Hepatocyte (in vitro differentiated cells): ENCODE results near the gene TMEM184B. TPM values are rescaled to one million over a fixed set of nuclear protein-coding genes. Genes with fewer than 3 reads are reported as not detected.

ENCODE experiments used
- DNase-seq: peaks from one replicate; pipeline ENCODE4 v3.0.0-alpha.2; 2016; ENCODE audit warnings: low spot score
- H2AFZ ChIP-seq: fragments of 200-600 bp; sonication (generic); 2 replicates; pipeline ENCODE4 v1.6.0; 2016; ENCODE audit warnings: antibody characterized with exemption, mild to moderate bottlenecking
- H3K27ac ChIP-seq: fragments of 200-600 bp; sonication (generic); 2 replicates; pipeline ENCODE4 v1.5.1; 2016; ENCODE audit warnings: mild to moderate bottlenecking
- H3K27me3 ChIP-seq: fragments of 200-600 bp; sonication (generic); 2 replicates; pipeline ENCODE4 v1.6.1; 2016
- H3K36me3 ChIP-seq: fragments of 200-600 bp; sonication (generic); replicated peaks from 2 replicates; pipeline ENCODE4 v1.5.1; 2016; ENCODE audit warnings: low read depth; ENCODE audit not compliant: insufficient read depth
- H3K4me1 ChIP-seq: fragments of 200-600 bp; sonication (generic); 2 replicates; pipeline ENCODE4 v1.5.1; 2016; ENCODE audit warnings: mild to moderate bottlenecking, moderate library complexity; ENCODE audit not compliant: insufficient read depth
- H3K4me2 ChIP-seq: fragments of 200-600 bp; sonication (generic); 2 replicates; pipeline ENCODE4 v1.6.0; 2016
- H3K4me3 ChIP-seq: fragments of 200-600 bp; sonication (generic); 2 replicates; pipeline ENCODE4 v1.5.1; 2016; ENCODE audit warnings: mild to moderate bottlenecking
- H3K79me2 ChIP-seq: fragments of 200-600 bp; sonication (generic); 2 replicates; pipeline ENCODE4 v1.6.0; 2017; ENCODE audit warnings: mild to moderate bottlenecking
- H3K9me2 ChIP-seq: fragments of 200-600 bp; sonication (generic); replicated peaks from 2 replicates; pipeline ENCODE4 v1.6.0; 2017; ENCODE audit warnings: mild to moderate bottlenecking; ENCODE audit not compliant: insufficient read depth
- H3K9me3 ChIP-seq: fragments of 200-600 bp; sonication (generic); 2 replicates; pipeline ENCODE4 v1.5.1; 2016; ENCODE audit warnings: low read depth, mild to moderate bottlenecking
- H4K20me1 ChIP-seq: fragments of 200-600 bp; sonication (generic); 2 replicates; pipeline ENCODE4 v1.6.0; 2016; ENCODE audit warnings: mild to moderate bottlenecking; ENCODE audit not compliant: insufficient read depth, poor library complexity, severe bottlenecking
- EZH2 ChIP-seq: fragments of 200-600 bp; sonication (generic); IDR thresholded peaks from 2 replicates; pipeline ENCODE4 v1.6.1; 2016; ENCODE audit warnings: antibody characterized with exemption, mild to moderate bottlenecking, borderline replicate concordance
- EZH2phosphoT487 ChIP-seq: fragments of 200-600 bp; sonication (generic); IDR thresholded peaks from one replicate; pipeline ENCODE4 v1.6.1; 2018; ENCODE audit warnings: antibody characterized with exemption, mild to moderate bottlenecking, low read depth, moderate library complexity; ENCODE audit not compliant: unreplicated experiment, severe bottlenecking
- WGBS: methylation state at CpG from one replicate; pipeline ENCODE4 v1.1.6; 2016; ENCODE audit warnings: low lambda C conversion rate; ENCODE audit errors: missing lambda C conversion rate; 5-methylcytosine and 5-hydroxymethylcytosine counted together
- polyA plus RNA-seq: library from polyadenylated mRNA; unstranded; fragments of >200 nt; fragmentation: Nextera tagmentation; extraction: Ambion mirVana; gene quantifications from 2 replicates; pipeline ENCODE4 v1.2.1, GENCODE V29; 2016
- total RNA-seq: library from RNA; depleted of rRNA; stranded (reverse); fragments of >200 nt; gene quantifications from 2 replicates; pipeline ENCODE4 v1.2.3, GENCODE V29; 2014
- TF ChIP-seq, protein P1 (sequence below): fragments of 200-600 bp; sonication (generic); IDR thresholded peaks from 2 replicates; pipeline ENCODE4 v1.5.1; 2016; ENCODE audit warnings: antibody characterized with exemption, mild to moderate bottlenecking; ENCODE audit not compliant: poor library complexity

The TMEM184B gene
- total and polyA plus RNA-seq, 2 experiments from 2014 or later: 58.2 to 102 TPM

DNA sequence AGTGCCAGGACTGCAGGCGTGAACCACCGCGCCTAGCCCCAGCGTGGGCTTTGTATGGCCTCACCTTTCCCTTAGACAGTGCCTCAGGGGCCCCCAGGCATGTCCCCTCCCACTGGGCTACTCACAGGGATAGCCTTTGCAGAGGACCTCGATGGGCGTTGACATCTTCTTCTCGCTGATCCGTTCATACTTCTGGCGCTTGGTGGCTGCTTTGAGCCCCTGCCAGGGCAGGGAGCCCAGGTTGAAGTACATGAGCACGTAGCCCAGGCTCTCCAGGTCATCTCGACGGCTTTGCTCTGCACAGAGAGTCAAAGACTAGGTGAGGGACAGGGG, 26.9 kb upstream of the TMEM184B start:
- H3K4me3 ChIP-seq: no peak overlapping the region
- TF ChIP-seq EZH2phosphoT487 (no peak), EZH2 (no peak)
- TF ChIP-seq, protein P1, sequence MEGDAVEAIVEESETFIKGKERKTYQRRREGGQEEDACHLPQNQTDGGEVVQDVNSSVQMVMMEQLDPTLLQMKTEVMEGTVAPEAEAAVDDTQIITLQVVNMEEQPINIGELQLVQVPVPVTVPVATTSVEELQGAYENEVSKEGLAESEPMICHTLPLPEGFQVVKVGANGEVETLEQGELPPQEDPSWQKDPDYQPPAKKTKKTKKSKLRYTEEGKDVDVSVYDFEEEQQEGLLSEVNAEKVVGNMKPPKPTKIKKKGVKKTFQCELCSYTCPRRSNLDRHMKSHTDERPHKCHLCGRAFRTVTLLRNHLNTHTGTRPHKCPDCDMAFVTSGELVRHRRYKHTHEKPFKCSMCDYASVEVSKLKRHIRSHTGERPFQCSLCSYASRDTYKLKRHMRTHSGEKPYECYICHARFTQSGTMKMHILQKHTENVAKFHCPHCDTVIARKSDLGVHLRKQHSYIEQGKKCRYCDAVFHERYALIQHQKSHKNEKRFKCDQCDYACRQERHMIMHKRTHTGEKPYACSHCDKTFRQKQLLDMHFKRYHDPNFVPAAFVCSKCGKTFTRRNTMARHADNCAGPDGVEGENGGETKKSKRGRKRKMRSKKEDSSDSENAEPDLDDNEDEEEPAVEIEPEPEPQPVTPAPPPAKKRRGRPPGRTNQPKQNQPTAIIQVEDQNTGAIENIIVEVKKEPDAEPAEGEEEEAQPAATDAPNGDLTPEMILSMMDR: no peak
- peaks cover 27% of the 10 kb centered on the region for H4K20me1 ChIP-seq
- no peak for DNase-seq
- no peaks in the 10 kb centered on the region for H3K9me3 ChIP-seq
- no peak overlapping the region for H2AFZ ChIP-seq
- no peaks in the 10 kb centered on the region for H3K4me1 ChIP-seq
- no peak overlapping the region for H3K4me2 ChIP-seq
- no peaks in the 10 kb centered on the region for H3K27me3 ChIP-seq
- peaks cover 55% of the 10 kb centered on the region for H3K79me2 ChIP-seq
- 91% methylated on average over 12 of the region's 12 CpGs for WGBS
- no peaks in the 10 kb centered on the region for H3K36me3 ChIP-seq
- H3K9me2 ChIP-seq: no peaks in the 10 kb centered on the region
- peak overlapping the region; percentile 73 for H3K27ac ChIP-seq

DNA sequence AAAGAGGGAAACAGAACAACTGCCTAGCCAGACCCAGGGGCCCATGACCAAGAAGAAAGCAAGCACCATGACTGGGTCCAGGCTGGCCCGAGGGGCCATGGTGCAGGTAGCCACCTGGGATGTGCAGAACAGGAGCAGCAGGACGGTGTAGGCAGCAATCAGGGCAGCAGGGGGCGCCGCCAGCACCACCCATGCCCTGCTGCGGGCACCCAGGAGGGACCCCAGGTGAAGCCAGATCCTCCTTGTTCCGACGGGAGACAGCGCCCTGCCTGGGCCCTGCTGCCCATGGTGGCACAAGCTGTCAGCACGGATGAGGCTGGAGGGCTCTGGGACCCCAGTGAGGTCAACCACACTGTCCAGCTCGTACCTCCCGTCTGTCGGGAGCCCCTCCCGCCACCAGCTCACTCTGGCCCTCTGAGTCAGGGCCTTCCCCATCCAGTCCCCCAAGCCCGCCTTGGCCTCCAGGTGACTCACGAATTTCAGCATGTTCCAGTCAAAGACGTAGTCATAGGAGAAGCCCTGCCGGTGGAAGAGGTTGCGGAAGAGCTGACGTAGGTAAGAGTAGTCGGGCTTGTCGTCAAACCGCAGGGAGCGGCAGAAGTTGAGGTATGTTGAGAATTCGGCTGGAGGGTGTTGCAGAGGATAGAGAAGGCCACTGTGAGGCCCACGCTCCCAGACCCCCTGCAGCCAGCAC, 25.6 kb upstream of the TMEM184B start:
- no peaks in the 10 kb centered on the region for H3K36me3 ChIP-seq
- H3K4me2 ChIP-seq: no peak overlapping the region
- no peak overlapping the region for H2AFZ ChIP-seq

DNA sequence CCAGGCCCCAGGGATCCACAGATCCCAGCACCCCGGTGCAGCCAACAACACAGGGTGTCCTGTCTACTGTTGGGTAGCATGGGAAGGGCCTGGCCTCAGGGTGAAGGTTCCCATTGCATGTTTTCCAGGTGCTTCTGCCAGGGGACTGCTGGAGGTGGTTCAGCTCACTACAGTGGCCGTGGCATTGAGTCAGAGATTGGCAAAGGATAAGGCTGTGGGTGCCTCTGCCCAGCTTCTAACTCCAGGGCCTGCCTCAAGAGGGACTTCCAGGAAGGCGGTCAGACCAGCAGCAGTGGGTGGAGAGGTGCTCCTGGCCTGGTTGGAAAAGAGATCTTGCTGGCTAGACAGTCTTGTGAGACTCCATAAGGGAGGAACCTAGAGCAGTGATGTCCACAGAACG, 23.6 kb upstream of the TMEM184B start:
- no peak for TF ChIP-seq EZH2phosphoT487
- TF ChIP-seq EZH2: no peak
- TF ChIP-seq, protein P1: no peak
- H3K9me2 ChIP-seq: no peaks in the 10 kb centered on the region
- H3K36me3 ChIP-seq: no peaks in the 10 kb centered on the region
- peaks cover 8% of the 10 kb centered on the region for H3K4me1 ChIP-seq
- no peak overlapping the region for H3K27ac ChIP-seq
- H4K20me1 ChIP-seq: peaks cover 2% of the 10 kb centered on the region
- H3K27me3 ChIP-seq: no peaks in the 10 kb centered on the region
- H3K4me3 ChIP-seq: no peak overlapping the region
- no peak overlapping the region for H3K4me2 ChIP-seq
- WGBS: 91% methylated on average over 4 of the region's 4 CpGs
- no peak overlapping the region for H2AFZ ChIP-seq
- no peaks in the 10 kb centered on the region for H3K9me3 ChIP-seq
- DNase-seq: no peak
- peaks cover 22% of the 10 kb centered on the region for H3K79me2 ChIP-seq

More for the DNA sequence above, 25.6 kb upstream of the TMEM184B start:
- peak overlapping the region; percentile 68 for H3K27ac ChIP-seq
- no peaks in the 10 kb centered on the region for H3K9me2 ChIP-seq
- peaks cover 14% of the 10 kb centered on the region for H4K20me1 ChIP-seq
- peak; percentile 75 for DNase-seq
- no peaks in the 10 kb centered on the region for H3K9me3 ChIP-seq
- no peaks in the 10 kb centered on the region for H3K4me1 ChIP-seq
- peaks cover 43% of the 10 kb centered on the region for H3K79me2 ChIP-seq
- no peaks in the 10 kb centered on the region for H3K27me3 ChIP-seq
- WGBS: 81% methylated on average over 25 of the region's 25 CpGs
- no peak overlapping the region for H3K4me3 ChIP-seq
- TF ChIP-seq, protein P1: peak; percentile 31
- no peak for TF ChIP-seq EZH2phosphoT487

DNA sequence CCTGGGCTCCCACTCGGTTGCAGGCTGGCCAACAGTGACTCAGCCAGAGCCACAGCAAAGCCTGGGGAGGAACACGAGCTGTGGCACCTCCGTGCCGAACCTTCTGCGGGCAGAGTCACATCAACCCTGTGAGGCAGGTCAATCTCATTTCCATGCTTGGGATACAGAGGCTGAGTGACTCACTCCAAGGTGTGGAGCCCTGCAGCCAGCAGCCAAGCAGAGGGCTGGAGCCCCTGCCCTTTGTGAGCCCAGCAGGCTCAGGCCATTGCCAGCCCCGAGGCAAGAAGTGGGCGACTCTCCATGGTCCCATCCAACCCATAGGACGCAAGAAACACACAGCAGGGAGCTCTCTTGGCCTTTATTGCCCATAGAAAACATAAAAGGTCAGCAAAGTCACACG, 23.1 kb upstream of the TMEM184B start:
- DNase-seq: no peak
- Histone ChIP-seq H4K20me1 (peaks cover 2% of the 10 kb centered on the region), H2AFZ (no peak overlapping the region), H3K36me3 (no peaks in the 10 kb centered on the region), H3K27me3 (no peaks in the 10 kb centered on the region), H3K27ac (no peak overlapping the region), H3K4me3 (no peak overlapping the region), H3K4me1 (peaks cover 8% of the 10 kb centered on the region), H3K4me2 (no peak overlapping the region), H3K9me3 (no peaks in the 10 kb centered on the region), H3K79me2 (peaks cover 17% of the 10 kb centered on the region), H3K9me2 (no peaks in the 10 kb centered on the region)
- no peak for TF ChIP-seq EZH2
- TF ChIP-seq, protein P1: no peak
- no peak for TF ChIP-seq EZH2phosphoT487
- WGBS: 96% methylated on average over 9 of the region's 9 CpGs
